Upper lobe of right lung (tissue), 1 donor: Measurements from ENCODE around the gene NGRN. TPM values are rescaled to one million over a fixed set of nuclear protein-coding genes. Genes with fewer than 3 reads are reported as not detected.
"Not testable (repeated sequence)": the region's sequence is repeated elsewhere in the genome, so short reads cannot be mapped to it uniquely, and the experiment has no call there.

ENCODE experiments used
- ATAC-seq: fragments of 200-7000 bp; cut with Tn5 transposase; one replicate; pipeline ENCODE4 v1.9.1; 2020; ENCODE audit warnings: mild to moderate bottlenecking, moderate library complexity
- DNase-seq: peaks from one replicate; pipeline ENCODE4 v3.0.0-alpha.2; 2020
- H3K27ac ChIP-seq: fragments of 200-600 bp; one replicate; pipeline ENCODE4 v1.8.0; 2022
- H3K27me3 ChIP-seq: fragments of 200-600 bp; one replicate; pipeline ENCODE4 v1.8.0; 2022; ENCODE audit warnings: mild to moderate bottlenecking
- H3K36me3 ChIP-seq: fragments of 200-600 bp; one replicate; pipeline ENCODE4 v1.8.0; 2022
- H3K4me1 ChIP-seq: fragments of 200-600 bp; one replicate; pipeline ENCODE4 v1.8.0; 2022
- H3K4me3 ChIP-seq: fragments of 200-600 bp; one replicate; pipeline ENCODE4 v1.8.0; 2022; ENCODE audit warnings: mild to moderate bottlenecking
- H3K9me3 ChIP-seq: fragments of 200-600 bp; one replicate; pipeline ENCODE4 v1.8.0; 2022
- intact Hi-C: fragments of 100-400 bp; cut with DNase I; formaldehyde crosslinking; loops from one replicate; pipeline ENCODE4 v1.11.0; 2022
- total RNA-seq: library from RNA; stranded (reverse); fragmentation: NEBNext Ultra II Directional; extraction: Animal tissue kit (Norgen Biotek cat#: 25700); gene quantifications from one replicate; pipeline ENCODE4 v1.2.1, GENCODE V29; 2021
- TF ChIP-seq, protein P1 (sequence below): fragments of 200-600 bp; IDR thresholded peaks from one replicate; pipeline ENCODE4 v1.8.0; 2022; ENCODE audit warnings: antibody characterized with exemption
- donor health status: DM: no; HTN: yes; CAD: no; lungs with severe emphysema.

NGRN gene
- total RNA-seq, 1 donor from 2014 or later = 75.0 TPM

DNA sequence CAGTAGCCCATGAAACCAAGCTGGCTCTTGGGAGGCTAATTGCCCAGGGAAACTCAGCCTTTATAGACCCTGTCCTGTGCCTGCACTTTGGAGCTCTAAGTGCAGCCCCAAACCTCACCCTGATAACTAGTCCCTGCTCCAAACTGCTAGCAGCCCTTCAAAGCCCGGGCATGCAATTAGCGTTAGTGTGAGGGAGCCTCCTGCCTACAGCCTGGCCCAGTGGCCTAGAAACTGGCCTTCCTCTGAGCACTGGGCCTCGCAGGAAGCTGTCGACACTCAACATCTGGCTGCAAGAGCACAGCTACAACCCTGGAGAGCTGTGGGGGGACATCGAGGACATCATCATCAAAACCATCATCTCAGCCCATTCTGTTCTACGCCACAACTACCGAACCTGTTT, 7.7 kb upstream of the NGRN start:
- no peaks in the 10 kb centered on the region for H3K4me1 ChIP-seq
- no peak for ATAC-seq
- H3K36me3 ChIP-seq = no peaks in the 10 kb centered on the region
- no peak overlapping the region for H3K27ac ChIP-seq
- no peaks in the 10 kb centered on the region for H3K27me3 ChIP-seq
- no peaks in the 10 kb centered on the region for H3K9me3 ChIP-seq
- H3K4me3 ChIP-seq = no peak overlapping the region
- DNase-seq = no peak
- intact Hi-C loops = no loop called here
- TF ChIP-seq, protein P1, sequence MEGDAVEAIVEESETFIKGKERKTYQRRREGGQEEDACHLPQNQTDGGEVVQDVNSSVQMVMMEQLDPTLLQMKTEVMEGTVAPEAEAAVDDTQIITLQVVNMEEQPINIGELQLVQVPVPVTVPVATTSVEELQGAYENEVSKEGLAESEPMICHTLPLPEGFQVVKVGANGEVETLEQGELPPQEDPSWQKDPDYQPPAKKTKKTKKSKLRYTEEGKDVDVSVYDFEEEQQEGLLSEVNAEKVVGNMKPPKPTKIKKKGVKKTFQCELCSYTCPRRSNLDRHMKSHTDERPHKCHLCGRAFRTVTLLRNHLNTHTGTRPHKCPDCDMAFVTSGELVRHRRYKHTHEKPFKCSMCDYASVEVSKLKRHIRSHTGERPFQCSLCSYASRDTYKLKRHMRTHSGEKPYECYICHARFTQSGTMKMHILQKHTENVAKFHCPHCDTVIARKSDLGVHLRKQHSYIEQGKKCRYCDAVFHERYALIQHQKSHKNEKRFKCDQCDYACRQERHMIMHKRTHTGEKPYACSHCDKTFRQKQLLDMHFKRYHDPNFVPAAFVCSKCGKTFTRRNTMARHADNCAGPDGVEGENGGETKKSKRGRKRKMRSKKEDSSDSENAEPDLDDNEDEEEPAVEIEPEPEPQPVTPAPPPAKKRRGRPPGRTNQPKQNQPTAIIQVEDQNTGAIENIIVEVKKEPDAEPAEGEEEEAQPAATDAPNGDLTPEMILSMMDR = no peak

DNA sequence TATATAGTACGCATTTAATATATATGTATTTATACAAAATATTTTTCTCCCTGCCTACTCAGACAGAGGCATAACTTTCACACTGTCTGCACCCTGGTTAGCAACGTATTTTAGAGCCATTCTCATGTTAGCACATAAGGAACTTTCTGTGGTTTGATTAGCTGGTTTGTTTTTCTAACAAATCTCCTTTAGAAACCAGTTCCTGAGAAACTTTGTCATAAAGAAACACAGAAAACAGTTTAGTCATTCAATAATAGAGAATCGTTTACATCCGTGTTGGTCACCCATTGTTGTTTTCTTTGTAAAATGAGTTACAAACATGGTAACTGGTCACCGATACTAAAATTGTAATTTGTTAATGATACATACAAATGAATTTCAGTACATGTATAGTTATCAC, 5.9 kb upstream of the NGRN start:
- TF ChIP-seq, protein P1 = no peak
- Histone ChIP-seq H3K36me3 (no peaks in the 10 kb centered on the region), H3K4me3 (no peak overlapping the region), H3K27me3 (no peaks in the 10 kb centered on the region), H3K4me1 (peaks cover 4% of the 10 kb centered on the region), H3K27ac (no peak overlapping the region), H3K9me3 (no peaks in the 10 kb centered on the region)
- ATAC-seq = no peak
- intact Hi-C loops = no loop called here
- DNase-seq = no peak

DNA sequence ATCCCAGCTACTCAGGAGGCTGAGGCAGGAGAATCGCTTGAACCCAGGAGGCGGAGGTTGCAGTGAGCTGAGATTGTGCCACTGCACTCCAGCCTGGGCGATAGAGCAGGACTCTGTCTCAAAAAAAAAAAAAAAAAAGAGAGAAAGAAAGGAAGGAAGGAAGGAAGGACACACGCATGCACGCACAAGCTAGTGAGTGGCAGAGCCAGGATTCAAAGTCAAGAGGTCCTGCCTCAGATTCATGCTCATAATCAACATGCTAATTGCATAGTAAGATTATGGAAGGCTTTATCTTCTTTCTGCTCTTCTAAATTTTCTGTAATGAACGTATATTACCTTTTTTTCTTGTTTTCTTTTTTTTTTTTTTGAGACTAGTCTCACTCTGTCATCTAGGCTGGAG, 4.7 kb upstream of the NGRN start:
- ATAC-seq, H3K36me3 ChIP-seq, H3K27me3 ChIP-seq, H3K4me1 ChIP-seq, H3K9me3 ChIP-seq, H3K27ac ChIP-seq, H3K4me3 ChIP-seq, DNase-seq, intact Hi-C loops: not testable (repeated sequence)

DNA sequence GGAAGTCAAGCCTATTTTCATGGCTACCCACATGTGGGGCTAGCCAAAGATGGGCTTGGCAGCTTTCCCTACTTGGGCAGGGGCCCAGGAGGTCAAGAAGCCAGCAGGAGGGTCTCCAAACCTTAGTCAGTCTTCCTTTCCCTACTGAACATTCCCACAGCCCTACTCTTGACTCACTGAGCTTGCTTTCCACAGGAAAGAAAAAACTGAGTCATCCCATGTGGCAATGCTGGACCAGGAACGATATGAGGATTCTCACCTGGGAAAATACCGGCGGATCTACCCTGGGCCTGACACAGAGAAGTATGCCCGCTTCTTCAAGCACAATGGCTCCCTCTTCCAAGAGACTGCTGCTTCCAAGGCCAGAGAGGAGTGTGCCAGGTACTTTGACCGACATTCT, 3.7 kb upstream of the NGRN start:
- Histone ChIP-seq H3K36me3 (no peaks in the 10 kb centered on the region), H3K27ac (no peak overlapping the region), H3K4me1 (peaks cover 13% of the 10 kb centered on the region), H3K9me3 (no peaks in the 10 kb centered on the region), H3K27me3 (no peaks in the 10 kb centered on the region), H3K4me3 (no peak overlapping the region)
- DNase-seq = no peak
- intact Hi-C loops = no loop called here
- TF ChIP-seq, protein P1 = no peak
- no peak for ATAC-seq

DNA sequence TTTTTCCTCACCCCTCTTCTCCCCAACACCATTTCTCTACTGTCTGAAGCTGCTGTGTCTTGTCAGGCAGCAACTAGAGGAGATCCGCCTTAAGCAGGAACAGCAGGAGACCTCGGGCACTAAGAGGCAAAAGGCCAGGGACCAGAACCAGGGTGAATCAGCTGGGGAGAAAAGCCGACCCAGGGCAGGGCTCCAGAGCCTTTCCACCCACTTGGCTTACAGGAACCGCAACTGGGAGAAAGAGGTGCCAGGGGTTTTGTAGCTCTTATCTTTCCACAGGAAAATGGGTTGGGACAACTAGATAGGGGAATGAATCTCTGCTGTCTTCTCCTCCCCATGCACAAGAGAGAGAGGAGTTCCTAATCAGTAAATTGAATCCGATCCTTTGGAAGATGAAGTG, 3.0 kb upstream of the NGRN start:
- H3K9me3 ChIP-seq = no peaks in the 10 kb centered on the region
- H3K27me3 ChIP-seq = no peaks in the 10 kb centered on the region
- TF ChIP-seq, protein P1 = no peak
- H3K4me1 ChIP-seq = peaks cover 19% of the 10 kb centered on the region
- ATAC-seq = no peak
- peaks cover under 1% of the 10 kb centered on the region for H3K36me3 ChIP-seq
- H3K27ac ChIP-seq = no peak overlapping the region
- DNase-seq = no peak
- H3K4me3 ChIP-seq = no peak overlapping the region
- intact Hi-C loops = no loop called here

DNA sequence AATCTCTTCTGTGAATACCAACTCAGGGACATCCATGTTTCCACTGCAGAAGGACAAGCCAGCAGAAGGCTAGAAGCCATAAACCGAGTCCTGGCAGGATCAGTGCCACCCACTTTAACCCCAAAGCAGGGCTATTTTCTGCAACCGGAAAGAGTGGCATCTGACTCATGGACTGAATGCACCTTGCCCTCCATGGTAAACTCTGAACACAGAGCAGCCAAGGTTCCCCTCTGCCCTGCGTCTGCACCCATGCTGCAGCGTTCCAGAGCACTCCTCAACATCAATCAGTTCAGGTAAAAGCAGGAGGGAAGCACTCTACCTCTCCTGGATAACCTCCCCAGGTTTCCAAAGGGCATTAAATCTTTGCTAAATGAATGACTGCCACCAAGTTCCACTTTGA, 801 bp upstream of the NGRN start:
- peak; percentile 53 for ATAC-seq
- Histone ChIP-seq H3K4me1 (peaks cover 34% of the 10 kb centered on the region), H3K9me3 (no peaks in the 10 kb centered on the region), H3K36me3 (peaks cover 20% of the 10 kb centered on the region), H3K27ac (peak overlapping the region; percentile 94), H3K4me3 (peak overlapping the region; percentile 92), H3K27me3 (no peaks in the 10 kb centered on the region)
- TF ChIP-seq, protein P1 = no peak
- DNase-seq = peak; percentile 62
- intact Hi-C loops = no loop called here
